B cell (primary cell): ENCODE measurements around the gene MAN1A1.

Source experiments
- EZH2 ChIP-seq: IDR thresholded peaks from 2 replicates; pipeline ENCODE4 v1.6.1; 2012; ENCODE audit warnings: borderline replicate concordance, low read depth, mild to moderate bottlenecking, moderate library complexity, low read length; ENCODE audit not compliant: insufficient read depth, poor library complexity, severe bottlenecking
- TF ChIP-seq, protein P1 (sequence below): fragments of 200-600 bp; IDR thresholded peaks from one replicate; pipeline ENCODE4 v1.8.0; 2022; ENCODE audit warnings: antibody characterized with exemption, mild to moderate bottlenecking

DNA sequence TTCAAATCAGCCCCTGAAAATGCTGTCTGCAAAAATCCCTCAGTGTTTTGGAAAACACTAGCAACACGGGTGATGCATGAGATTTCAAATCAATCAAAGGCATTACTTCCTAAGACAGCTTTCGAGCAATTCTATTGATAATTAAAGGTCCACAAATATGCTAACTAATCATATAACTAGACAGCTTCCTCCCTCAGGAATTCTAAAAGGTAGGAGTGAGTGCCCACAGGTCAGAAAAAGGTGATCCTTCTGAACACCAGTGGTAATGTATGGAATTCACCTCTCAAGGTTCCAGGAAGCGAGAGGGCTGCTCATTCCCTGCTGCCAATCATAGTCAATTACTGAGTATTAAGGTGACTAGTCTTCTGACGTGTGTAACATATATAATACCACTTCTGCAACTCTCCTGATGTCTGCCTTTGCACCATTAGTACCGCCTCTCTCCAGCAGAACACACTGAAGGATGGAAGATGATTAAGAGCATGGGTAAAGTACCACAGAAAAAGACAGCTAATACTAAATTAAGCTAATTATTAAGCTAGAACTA, 16.4 kb downstream of the MAN1A1 start:
- TF ChIP-seq, protein P1, sequence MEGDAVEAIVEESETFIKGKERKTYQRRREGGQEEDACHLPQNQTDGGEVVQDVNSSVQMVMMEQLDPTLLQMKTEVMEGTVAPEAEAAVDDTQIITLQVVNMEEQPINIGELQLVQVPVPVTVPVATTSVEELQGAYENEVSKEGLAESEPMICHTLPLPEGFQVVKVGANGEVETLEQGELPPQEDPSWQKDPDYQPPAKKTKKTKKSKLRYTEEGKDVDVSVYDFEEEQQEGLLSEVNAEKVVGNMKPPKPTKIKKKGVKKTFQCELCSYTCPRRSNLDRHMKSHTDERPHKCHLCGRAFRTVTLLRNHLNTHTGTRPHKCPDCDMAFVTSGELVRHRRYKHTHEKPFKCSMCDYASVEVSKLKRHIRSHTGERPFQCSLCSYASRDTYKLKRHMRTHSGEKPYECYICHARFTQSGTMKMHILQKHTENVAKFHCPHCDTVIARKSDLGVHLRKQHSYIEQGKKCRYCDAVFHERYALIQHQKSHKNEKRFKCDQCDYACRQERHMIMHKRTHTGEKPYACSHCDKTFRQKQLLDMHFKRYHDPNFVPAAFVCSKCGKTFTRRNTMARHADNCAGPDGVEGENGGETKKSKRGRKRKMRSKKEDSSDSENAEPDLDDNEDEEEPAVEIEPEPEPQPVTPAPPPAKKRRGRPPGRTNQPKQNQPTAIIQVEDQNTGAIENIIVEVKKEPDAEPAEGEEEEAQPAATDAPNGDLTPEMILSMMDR: no peak
- no peak for TF ChIP-seq EZH2
